HS-27A (cell line): ENCODE data around the gene CLCN5.
"Not testable (repeated sequence)": the region's sequence is repeated elsewhere in the genome, so short reads cannot be mapped to it uniquely, and the experiment has no call there.

Experiments
- DNase-seq: peaks from one replicate; pipeline ENCODE4 v3.0.0-alpha.2; 2012; ENCODE audit warnings: low read depth, missing footprints

CLCN5 gene

DNA sequence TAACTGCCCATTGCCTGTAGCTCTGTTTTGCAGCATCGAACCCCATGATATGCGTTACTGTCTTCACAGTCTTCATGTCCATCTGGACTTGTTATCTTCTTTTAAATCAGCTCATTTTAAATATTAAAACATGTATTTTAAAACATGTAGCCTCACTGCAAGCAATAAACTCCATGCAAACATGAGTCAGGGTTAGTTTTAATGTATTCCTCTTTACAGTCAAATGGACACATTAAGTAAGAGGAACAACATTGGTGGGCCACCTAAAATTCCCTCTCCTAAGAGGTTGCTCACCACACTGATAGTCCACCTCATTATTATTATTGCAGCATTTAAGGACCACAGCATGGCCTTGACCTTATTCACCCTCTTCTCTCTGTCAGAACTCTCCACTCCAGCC is 74.1 kb downstream of the CLCN5 start:
- DNase-seq, result no peak

DNA sequence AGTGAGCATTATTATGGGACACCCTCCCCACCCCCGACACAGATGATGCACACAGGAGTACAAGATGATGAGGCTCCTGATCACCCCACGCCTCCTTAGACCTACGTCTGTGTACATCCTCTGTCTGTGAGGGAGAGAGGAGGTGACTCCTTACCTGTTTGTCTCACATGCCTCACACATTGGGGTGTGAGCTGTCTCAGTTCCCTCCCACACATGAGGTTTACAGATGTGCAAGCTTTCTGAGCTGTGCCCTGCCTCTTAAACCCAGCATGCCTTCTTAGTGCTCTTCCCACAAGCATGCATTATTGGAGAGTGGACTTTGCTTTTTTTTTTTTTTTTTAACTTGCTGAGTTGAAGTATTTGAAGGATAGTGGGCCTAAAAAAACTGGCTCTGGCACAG is 76.7 kb downstream of the CLCN5 start:
- DNase-seq, result no peak

DNA sequence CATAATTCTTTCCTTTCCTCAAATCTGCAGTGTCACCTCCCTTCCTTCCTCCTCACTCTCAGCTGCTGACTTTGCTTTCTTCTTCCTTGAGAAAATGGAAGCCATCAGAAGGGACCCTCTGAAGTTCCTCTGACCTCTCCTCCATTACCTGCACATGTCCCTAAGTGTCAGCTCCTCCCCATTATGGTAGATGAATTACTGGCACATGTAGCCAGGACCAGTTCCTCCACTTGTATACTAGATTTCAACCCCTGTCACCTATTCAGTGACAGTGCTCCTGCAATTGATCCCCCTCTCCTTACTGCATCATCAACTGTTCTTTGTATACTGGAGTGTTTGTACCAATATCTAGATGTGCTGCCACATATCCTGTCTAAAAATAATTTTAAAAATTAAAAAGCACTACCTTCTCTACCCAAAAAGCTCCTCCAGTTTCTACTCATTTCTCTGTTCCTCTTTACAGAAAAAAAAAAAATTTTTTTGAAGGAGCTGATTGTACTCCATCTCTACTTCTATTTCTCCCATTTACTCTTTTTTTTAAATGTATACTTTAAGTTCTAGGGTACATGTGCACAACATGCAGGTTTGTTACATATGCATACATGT is 78.6 kb downstream of the CLCN5 start:
- DNase-seq, result no peak

DNA sequence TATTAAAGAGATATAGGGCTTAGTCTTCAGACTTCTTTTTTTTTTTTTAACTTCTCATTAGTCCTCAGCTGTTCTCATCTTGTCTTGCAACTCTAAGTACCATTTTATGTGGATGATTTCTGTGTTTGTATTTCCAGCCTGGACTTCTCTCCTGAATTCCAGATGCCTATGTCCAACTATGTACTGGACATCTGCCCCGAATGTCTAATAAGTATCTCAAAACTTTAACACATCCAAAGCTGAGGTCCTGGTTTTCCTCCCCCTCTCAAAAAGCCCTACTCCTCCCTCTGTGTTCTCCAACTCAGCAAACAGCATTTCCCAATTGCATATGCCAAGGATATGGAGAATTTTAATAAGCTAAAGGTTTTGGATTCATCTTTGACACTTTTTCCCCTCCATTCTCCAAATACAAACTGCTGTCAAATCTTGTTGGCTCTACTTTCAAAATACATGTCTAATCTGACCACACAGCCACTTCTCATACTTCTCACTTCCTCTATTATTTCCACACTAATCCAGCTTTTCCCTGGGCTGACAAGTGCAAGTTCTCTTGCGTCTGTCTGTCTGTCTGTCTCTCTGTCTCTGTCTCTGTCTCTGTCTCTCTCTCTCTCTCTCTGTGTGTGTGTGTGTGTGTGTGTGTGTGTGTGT is 79.8 kb downstream of the CLCN5 start:
- no peak for DNase-seq

DNA sequence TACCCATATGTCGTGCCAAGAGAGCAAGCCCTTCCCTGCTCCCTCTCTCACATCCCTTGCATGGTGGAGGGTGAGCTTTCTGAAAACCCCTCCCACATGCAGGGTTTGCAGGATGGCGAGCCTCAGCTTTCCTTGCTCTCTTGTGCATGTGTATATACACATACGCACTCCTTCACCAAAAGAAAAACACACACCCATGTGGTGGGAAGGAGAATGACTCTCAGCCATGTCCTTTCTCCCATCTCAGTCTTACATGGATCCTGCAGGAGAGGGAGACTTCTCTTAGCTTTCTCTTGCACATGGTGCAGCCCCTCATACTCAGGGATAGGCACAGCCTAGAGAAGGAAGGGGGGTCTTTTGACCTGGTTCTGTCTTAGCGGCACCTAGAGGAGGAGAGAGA is 81.1 kb downstream of the CLCN5 start:
- no peak for DNase-seq

DNA sequence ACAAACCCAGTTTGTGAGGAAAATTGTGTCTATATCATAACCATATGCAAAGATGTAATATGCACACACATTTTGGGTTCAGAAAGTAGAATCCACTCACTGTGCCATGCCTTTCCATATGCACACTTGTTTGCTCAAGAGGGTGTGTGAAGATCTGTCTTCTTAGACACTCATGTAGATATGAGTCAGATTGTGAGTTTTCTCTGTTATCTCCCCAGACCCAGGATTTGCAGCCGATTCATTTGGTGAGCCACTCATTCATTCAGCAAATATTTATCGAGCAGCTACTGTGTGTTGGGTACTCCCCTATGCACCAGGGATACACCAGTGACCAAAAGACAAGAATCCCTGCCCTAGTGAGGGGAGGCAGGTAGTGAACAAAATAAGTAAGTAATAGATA is 81.5 kb downstream of the CLCN5 start:
- no peak for DNase-seq

DNA sequence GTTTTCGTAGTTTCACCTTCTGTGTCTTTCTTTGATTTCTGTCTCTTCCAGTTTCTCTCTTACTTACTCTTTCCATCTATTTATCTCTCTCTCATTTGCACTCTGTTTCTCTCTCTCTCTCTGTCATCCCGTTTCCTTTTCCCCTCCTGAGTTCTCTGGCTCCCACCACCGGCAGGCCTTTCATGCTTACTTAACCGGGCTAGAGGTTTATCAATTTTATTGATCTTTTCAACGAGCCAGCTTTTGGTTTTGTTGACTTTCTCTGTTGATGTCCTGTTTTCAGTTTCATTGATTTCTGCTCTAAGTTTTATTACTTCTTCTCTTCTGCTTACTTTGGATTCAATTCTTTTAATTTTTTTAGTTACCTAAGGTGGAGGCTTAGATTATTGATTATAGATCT is 103.2 kb downstream of the CLCN5 start:
- DNase-seq, result not testable (repeated sequence)

DNA sequence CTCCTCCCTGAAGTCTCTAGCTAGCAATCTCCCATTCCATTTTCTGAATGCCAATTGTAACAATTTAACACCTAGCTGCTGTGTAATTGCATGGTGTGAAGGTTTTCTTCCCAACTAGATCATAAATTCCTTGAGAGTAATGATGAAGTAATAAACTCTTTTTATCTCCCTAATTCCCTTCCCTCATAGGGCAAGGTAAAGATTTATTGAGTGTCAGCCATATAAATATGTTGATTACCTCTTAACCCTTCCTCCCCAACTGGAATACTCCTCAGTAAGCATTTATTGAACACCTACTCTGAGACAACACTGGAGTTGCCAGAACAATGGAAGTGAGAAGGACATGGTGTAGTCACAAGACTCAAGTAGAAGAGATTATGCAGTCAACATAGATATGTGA is 112.7 kb downstream of the CLCN5 start:
- no peak for DNase-seq

DNA sequence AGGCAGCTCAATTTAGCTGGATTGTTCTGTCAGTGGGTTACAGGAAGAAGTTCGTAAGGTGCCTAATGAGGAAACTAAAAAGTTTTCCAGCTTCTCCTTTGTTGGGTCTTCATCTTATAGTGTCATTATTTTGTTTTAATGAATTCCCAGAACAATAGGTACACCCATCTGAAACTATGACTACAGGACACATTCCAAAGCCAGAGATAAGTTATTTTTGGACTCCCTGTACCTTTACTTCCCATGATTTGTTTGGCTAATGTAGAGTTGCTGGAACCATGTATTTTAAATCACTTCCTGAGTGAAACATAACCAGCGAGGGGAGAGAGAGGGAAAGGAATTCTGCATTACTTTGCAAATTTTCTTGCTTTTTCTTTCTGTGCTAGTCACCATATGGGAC is 114.0 kb downstream of the CLCN5 start:
- DNase-seq, result no peak

DNA sequence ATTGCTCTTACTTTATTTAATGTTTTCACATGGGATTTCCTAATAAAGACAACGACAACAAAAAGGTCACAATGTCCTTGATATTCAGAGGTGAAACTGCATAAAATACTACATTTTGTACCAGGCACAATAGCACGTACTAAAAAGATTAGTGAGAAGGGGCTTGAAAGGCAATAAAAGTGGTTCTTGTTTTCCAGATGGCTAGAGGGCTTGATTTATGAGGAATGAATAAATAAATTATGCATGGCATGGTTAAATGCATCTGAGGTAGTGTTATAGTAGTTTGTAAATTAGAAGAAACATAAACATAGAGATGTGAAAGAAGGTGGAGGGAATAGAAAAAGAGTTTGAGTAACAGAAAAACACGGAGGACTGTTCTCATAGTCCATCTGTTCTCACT is 123.4 kb downstream of the CLCN5 start:
- DNase-seq, result no peak

DNA sequence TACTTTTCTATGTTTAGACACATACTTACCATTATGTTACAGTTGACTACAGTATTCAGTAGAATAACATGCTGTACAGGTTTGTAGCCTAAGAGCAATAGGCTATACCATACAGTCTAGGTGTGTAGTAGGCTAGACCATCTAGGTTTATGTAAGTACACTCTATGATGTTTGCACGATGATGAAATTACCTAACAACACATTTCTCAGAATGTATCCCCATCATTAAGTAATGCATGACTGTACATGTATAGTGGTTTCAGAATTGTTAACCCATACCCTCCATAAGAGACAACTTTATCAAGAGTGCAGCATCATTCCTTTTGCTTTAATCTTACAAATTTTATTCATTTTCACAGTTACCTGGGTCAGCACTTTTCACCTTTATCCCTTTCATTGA is 126.8 kb downstream of the CLCN5 start:
- no peak for DNase-seq

DNA sequence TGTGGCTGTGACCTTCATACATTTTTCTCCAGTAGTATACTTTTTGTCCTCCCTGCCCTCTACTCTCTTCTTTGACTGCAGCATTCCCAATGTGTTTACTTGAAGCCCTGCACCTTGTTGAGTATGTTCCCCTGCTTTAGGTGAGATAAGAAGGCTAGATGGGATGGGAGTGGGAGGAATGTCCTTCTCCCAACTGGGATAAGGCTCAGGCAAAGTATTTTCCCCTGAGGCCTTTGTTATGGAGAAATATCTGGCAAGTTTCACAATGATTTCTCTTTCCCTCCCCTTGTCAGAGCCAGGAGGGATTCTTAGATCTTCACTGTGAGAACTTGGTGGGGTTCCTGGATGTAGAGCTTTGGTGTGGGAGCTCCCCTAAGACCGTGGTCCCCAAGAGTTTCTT is 131.8 kb downstream of the CLCN5 start:
- no peak for DNase-seq

DNA sequence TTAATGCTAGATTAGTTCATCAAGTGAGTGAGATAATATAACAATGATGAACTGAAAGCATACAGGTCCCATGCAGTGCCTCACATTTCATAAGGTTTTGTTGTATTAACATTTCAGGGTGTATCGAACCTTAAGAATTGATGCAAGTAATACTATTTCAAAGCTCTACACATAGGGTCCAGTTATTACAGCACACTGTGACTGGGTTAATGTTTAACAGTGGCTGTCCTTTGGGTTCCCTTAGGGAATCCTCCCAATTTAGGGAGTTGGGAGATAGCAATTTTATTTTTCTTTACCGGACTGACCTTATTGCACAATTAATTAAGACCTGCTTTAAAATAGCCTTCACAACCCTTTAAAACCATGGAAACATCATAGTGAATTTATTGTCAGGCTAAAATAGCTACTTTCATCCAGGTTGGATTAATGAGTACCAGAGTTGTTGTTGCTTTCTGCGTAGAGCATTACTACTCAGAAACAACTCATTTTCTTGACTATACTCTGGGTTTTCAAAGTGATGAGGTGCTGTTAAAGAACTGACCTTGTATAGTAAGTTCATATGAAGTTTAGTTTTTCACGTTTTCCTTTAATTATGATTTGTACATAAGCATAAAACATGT is 144.0 kb downstream of the CLCN5 start:
- DNase-seq, result no peak

DNA sequence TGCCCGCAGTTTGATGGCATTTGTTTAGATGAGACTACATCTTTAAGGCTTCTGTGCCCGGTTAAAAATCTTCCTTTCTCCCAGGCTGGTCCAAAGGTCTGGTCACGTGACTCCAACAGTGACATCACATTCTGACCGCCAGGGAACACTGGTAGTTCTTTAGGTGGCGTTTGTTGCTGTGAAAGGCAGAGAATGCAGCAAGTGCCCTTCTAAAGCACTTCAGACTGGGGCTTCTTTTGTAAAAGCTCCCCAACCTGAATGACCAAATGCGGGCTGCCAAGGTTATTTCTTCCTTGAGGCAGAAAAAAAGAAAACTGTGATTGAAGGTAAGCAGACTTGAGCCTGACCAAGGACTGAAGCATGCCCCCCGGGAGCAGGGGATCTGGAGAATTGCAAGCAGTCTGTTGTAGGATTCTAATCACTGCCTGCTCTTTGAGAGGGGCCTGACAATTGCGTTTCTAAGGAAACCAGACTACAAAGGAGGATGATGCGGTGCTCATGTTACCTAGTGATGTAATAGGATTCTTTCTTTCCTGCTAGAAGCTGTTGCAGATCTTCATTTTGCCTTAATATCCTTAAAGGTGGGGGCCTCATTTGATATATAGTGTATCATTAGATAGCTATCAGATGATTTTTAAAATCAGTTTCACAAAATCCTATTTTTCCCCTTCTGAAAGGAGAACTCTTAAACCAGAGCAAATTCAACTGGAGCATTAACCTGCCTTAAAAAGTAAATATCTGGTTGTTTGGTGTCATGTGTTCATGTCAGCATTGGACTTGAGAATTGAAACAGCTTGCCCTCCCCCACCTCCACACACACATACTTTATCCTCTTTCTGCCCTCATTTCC is 145.3 kb downstream of the CLCN5 start:
- DNase-seq, result no peak

DNA sequence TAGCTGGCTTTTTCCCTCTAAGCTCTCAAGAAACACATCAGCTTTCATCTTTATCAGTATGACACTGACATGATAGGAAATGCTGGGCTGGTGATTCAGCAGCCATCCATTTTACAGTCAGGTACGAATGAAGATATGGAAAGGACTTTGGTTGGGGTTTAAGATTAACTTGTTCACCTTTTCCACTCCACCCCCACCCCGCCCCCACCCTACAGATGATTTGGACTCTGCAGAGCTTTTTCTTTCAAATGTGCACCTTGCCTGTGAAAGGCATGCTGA is 145.8 kb downstream of the CLCN5 start:
- no peak for DNase-seq

DNA sequence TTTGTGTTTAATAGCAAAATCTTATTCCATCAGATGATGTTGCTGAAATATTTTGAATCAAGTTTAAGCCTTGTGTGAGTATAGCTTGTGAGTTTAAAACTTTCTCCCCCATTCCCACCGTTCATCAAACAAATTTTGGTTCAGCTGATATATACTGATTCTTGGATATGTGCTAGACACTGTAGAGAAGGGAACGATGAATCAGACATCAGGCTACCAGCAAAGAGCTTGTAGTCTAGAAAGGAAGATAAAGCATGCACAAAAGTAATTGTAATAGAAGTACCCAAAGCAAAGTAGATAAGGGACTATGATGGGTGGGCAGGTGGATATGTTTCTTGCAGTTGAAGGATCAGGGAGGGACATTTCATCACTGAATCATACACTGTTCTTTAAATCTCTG is 146.5 kb downstream of the CLCN5 start:
- DNase-seq, result no peak

DNA sequence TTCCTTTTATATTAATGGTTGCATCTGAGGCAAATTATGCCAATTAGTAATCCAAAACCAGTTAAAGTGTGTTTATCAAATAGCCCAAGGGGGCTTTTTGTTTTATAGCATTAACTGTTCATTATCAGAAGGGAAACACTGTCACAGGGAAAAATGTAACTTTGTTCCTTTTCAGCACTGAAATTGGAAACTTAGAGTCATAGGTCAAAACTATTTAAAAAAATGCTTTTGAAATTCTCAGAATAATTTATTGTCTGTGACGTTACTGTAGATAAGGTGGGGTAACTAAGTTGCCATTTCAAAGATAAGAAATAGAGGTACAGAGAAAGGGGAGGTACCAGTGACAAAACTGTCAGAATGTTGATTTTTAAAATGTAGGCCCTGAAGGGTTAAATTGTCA is 149.1 kb downstream of the CLCN5 start:
- DNase-seq, result no peak

DNA sequence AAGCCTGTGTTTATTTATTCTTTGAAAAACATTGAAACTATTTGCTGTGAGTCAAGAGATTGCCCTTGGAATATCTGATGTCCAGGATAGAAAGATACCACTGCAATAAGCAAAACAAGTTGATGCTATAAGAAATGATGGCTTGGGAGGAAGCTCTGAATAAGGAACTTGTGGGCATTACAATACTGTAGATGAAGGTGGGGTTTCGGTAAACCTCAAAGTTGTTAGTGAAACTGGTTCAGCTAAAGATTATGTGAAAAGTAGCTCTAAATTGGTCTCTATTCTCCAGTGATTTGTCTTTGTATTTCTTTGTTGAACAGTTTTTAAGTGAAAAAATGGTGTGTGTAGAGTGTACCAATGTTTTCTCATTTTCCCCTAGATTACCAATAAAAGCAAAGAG is 149.7 kb downstream of the CLCN5 start:
- DNase-seq, result no peak

DNA sequence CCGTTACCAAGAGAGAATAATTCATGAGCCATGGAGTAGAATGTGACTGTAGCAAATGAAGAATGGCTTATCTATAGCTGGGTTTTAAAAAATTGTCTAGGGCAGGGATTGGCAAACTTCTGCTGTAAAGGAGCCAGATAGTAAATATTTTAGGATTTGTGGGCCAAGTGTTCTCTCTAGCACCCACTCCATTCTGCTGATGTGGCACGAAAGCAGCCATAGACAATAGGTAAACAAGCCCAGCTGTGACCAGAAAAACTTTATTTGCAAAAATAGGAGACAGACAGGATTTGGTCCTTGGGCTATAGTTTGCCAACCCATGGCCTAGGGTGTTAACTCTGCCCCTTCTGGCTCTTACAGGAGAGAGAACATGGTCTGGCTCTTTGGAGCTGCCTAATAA is 151.2 kb downstream of the CLCN5 start:
- DNase-seq, result no peak

DNA sequence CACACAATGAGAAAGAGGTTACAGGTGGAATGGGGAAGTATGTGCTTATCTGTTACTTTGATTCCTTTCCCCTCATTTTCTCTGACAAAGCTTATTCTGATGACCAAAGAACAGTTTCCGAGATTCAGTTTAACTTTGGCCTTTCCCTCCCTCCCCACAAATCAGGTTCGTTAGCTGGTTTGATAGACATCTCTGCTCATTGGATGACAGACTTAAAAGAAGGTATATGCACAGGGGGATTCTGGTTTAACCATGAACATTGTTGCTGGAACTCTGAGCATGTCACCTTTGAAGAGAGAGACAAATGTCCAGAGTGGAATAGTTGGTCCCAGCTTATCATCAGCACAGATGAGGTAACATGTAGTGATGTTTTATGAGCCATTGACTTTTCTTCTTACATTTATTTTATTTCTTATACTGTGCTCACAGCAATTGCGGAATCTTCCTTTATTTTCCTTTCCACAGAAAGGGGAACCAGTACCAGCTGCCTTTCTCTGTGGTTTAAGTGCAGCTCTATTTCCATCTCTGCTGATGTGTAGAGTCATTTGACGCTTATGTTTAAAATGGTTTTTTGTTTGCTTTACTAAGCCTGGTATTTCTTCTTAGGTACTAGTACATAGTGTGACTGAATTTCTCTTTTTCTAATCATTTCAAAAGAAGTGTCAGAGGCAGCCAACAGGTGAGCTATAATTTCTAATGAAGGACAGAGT is 153.4 kb downstream of the CLCN5 start:
- DNase-seq, result no peak

DNA sequence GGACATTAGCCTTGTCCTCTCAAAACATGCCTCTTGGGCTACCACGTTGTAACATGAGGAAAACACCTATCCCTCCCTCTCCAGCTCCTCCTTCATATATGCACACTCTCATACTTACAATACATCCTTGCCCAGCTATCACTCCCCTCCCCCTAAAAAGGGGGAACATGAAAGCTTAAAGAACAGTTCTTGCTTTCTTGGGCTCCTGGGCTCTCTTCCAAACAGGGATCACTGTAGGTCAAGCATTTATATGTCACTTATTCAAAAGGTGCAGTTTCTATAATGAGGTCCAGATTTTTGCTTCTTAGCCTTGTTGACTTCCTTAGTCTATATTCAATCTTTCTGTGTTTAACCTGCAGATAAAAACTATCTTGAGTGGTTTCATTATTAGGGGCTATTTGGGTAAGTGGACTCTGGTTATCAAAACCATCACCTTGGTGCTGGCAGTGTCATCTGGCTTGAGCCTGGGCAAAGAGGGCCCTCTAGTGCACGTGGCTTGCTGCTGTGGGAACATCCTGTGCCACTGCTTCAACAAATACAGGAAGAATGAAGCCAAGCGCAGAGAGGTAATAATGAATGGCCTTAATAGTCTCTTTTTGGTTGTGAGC is 159.0 kb downstream of the CLCN5 start:
- no peak for DNase-seq

DNA sequence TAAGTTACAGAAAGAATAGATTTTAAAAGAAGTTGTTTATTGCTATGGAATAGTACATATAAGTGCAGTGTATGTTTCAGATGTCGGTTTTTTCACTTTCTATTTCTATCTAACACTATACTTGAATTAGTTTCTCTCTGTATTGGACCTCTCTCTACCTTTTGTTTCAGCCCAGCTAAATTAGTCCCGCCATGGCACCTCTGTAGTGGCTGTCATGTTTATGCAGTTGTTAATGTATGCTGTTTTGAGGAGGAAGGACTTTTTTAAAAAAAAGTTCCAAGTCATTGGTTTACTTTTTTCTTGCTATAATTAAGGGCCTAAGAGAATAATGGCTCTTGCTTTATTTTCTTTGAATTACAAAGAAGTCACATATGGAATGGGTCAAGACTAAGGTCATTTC is 160.3 kb downstream of the CLCN5 start:
- DNase-seq, result no peak
